Measurements from ENCODE around the gene ZEB2. TPM values are rescaled to one million over a fixed set of nuclear protein-coding genes. Genes with fewer than 3 reads are reported as not detected.

The ZEB2 gene
- total RNA-seq, 1 experiment from 2014 or later: 1.2 TPM

DNA sequence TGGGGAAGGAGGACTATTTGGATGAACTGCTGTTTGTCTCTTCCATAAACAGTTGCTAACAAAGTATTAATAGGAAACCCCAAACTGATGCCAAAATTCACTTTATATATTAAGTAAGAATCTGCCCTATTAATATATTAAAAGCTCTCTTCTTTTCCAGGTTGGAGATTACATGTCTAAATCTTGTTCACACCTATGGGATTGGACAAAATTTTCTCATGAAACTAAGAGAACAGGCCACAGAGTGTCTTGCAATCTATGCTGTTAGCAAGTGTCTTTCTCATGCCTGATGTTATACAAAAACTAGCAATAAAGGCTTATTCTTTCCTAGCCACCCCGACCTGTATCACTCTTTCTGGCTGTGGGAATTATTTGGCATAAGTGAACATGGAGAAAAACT lies 18.3 kb downstream of the ZEB2 start:
- Histone ChIP-seq H4K5ac (ENCODE audit: insufficient read length, low read depth, low read length) (no peak overlapping the region), H3K18ac (ENCODE audit: insufficient read length, low read depth, low read length) (no peak overlapping the region), H3K9ac (ENCODE audit: extremely low read depth, insufficient read length, low read length) (no peak overlapping the region), H3K4ac (ENCODE audit: low read depth, low read length) (no peak overlapping the region), H3K4me1 (ENCODE audit: insufficient read depth, low read length) (peaks cover 2% of the 10 kb centered on the region; the same call in 1 of the 2 replicates), H2BK5ac (ENCODE audit: insufficient read length, low read length) (no peak overlapping the region), H2AK5ac (ENCODE audit: insufficient read length, low read length) (no peak overlapping the region), H3K23ac (ENCODE audit: insufficient read length, low read depth, low read length) (no peak overlapping the region), H2AFZ (ENCODE audit: low read length) (no peak overlapping the region), H3K27ac (ENCODE audit: insufficient read length, low read depth, low read length) (no peak overlapping the region), H3K27me3 (ENCODE audit: insufficient read depth, low read length) (no peaks in the 10 kb centered on the region), H2BK15ac (ENCODE audit: low read depth, low read length) (no peak overlapping the region), H4K20me1 (ENCODE audit: control insufficient read depth, insufficient read depth, insufficient read length) (no peaks in the 10 kb centered on the region), H3K14ac (ENCODE audit: insufficient read depth, low read length) (no peak overlapping the region), H3K56ac (ENCODE audit: insufficient read length, low read depth, low read length) (no peak overlapping the region), H3K9me3 (ENCODE audit: control insufficient read depth, low read depth, low read length) (no peaks in the 10 kb centered on the region), H2BK20ac (ENCODE audit: low read depth, low read length, poor library complexity, severe bottlenecking) (no peak overlapping the region), H3K4me2 (ENCODE audit: insufficient read depth, insufficient read length, low read length) (no peak overlapping the region), H4K8ac (replicated peaks; ENCODE audit: insufficient read length, low read depth, low read length) (no peak overlapping the region), H2BK12ac (ENCODE audit: insufficient read length, low read depth, low read length) (no peak overlapping the region), H4K91ac (ENCODE audit: insufficient read length, low read depth, low read length) (no peak overlapping the region), H3K23me2 (ENCODE audit: insufficient read length, low read depth, low read length, poor library complexity, severe bottlenecking) (no peaks in the 10 kb centered on the region), H2BK120ac (ENCODE audit: low read depth, low read length, poor library complexity, severe bottlenecking) (no peak overlapping the region), H3K79me2 (ENCODE audit: insufficient read depth, low read length) (no peaks in the 10 kb centered on the region), H3T11ph (ENCODE audit: low read length) (no peak overlapping the region), H3K79me1 (ENCODE audit: insufficient read depth, low read depth, low read length, poor library complexity, severe bottlenecking) (no peaks in the 10 kb centered on the region)
- whole genome bisulfite sequencing (ENCODE audit: extremely low coverage, insufficient read length, low lambda C conversion rate): no CpG with 5 or more reads among the region's 1 CpG
- H3K9me3 Mint-ChIP-seq: no peaks in the 10 kb centered on the region; a peak in 1 of 5 replicates
- H3K4me3 Mint-ChIP-seq: no peak overlapping the region
- H3K4me1 Mint-ChIP-seq: peaks cover 34 to 45% of the 10 kb centered on the region in 2 experiments
- H3K27me3 Mint-ChIP-seq (ENCODE audit: low read depth): peaks cover 9% of the 10 kb centered on the region
- TF ChIP-seq, protein P1, sequence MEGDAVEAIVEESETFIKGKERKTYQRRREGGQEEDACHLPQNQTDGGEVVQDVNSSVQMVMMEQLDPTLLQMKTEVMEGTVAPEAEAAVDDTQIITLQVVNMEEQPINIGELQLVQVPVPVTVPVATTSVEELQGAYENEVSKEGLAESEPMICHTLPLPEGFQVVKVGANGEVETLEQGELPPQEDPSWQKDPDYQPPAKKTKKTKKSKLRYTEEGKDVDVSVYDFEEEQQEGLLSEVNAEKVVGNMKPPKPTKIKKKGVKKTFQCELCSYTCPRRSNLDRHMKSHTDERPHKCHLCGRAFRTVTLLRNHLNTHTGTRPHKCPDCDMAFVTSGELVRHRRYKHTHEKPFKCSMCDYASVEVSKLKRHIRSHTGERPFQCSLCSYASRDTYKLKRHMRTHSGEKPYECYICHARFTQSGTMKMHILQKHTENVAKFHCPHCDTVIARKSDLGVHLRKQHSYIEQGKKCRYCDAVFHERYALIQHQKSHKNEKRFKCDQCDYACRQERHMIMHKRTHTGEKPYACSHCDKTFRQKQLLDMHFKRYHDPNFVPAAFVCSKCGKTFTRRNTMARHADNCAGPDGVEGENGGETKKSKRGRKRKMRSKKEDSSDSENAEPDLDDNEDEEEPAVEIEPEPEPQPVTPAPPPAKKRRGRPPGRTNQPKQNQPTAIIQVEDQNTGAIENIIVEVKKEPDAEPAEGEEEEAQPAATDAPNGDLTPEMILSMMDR (conservative IDR thresholded peaks at IDR 0.05): no peak
- H3K27ac Mint-ChIP-seq: no peak overlapping the region
- no peaks in the 10 kb centered on the region for H3K36me3 Mint-ChIP-seq (ENCODE audit: insufficient read depth in 1 of 3, low read depth in 3 of 3)
- no peak for DNase-seq

Data from H9 (cell line).